Lung (tissue), 12 donors: ENCODE data around the gene HSD17B11. TPM values are rescaled to one million over a fixed set of nuclear protein-coding genes. Genes with fewer than 3 reads are reported as not detected.

Experiments used
- ATAC-seq: fragments of 200-7000 bp; cut with Tn5 transposase; one replicate; pipeline ENCODE4 v1.9.1; 2020; ENCODE audit warnings: moderate number of reproducible peaks; ENCODE audit not compliant: insufficient read depth, low FRiP score
- DNase-seq, 3 donors: peaks; one replicate each; pipeline ENCODE4 v3.0.0-alpha.2; 2013 to 2017
- H3K27ac ChIP-seq, 2 donors: one replicate each; pipeline ENCODE4 v1.5.1; 2013; ENCODE audit warnings: mild to moderate bottlenecking in 2 of 2, moderate library complexity in 2 of 2, control low read depth in 1 of 2, inconsistent platforms in 1 of 2, low read depth in 1 of 2, low read length in 1 of 2
- H3K27me3 ChIP-seq, 3 donors: one replicate each; pipeline ENCODE4 v1.5.1; 2013; ENCODE audit warnings: low read length in 2 of 3; ENCODE audit not compliant: control insufficient read depth in 3 of 3, insufficient read depth in 3 of 3
- H3K36me3 ChIP-seq, 4 donors: one replicate each; pipeline ENCODE4 v1.5.1; 2013; ENCODE audit warnings: low read length in 4 of 4, mild to moderate bottlenecking in 1 of 4, moderate library complexity in 1 of 4; ENCODE audit not compliant: control insufficient read depth in 4 of 4, insufficient read depth in 4 of 4
- H3K4me1 ChIP-seq, 5 donors: one replicate each; pipeline ENCODE4 v1.5.1; 2013; ENCODE audit warnings: low read length in 5 of 5, mild to moderate bottlenecking in 2 of 5, moderate library complexity in 1 of 5; ENCODE audit not compliant: control insufficient read depth in 5 of 5, insufficient read depth in 5 of 5
- H3K4me3 ChIP-seq: one replicate; pipeline ENCODE4 v1.5.1; 2013; ENCODE audit warnings: mild to moderate bottlenecking, control low read depth, moderate library complexity
- H3K9ac ChIP-seq, 2 donors: one replicate each; pipeline ENCODE4 v1.5.1; 2013; ENCODE audit warnings: low read length in 2 of 2, control low read depth in 1 of 2; ENCODE audit not compliant: insufficient read depth in 1 of 2
- H3K9me3 ChIP-seq, 4 donors: one replicate each; pipeline ENCODE4 v1.5.1; 2013; ENCODE audit warnings: low read length in 3 of 4, mild to moderate bottlenecking in 1 of 4, moderate library complexity in 1 of 4; ENCODE audit not compliant: control insufficient read depth in 4 of 4, insufficient read depth in 3 of 4
- CTCF ChIP-seq: IDR thresholded peaks from 2 replicates; pipeline ENCODE4 v1.5.1; 2012; ENCODE audit warnings: mild to moderate bottlenecking; ENCODE audit errors: control extremely low read depth, extremely low read depth
- WGBS, 2 donors: extraction: QIAGEN DNeasy Blood & Tissue Kit; methylation state at CpG; one replicate each; pipeline ENCODE4 v1.1.7; 2013; 5-methylcytosine and 5-hydroxymethylcytosine counted together
- polyA plus RNA-seq, 2 donors: library from polyadenylated mRNA; stranded (reverse); fragments of 200-250 nt; gene quantifications; one replicate each; pipeline ENCODE4 v1.2.1, GENCODE V29; 2013
- total RNA-seq, 2 donors: library from RNA; depleted of rRNA in 1 of 2; stranded (reverse); fragments of >200 nt in 1 of 2; gene quantifications; one replicate each; pipeline ENCODE4 v1.2.1, GENCODE V29; 2014 to 2021
- donor health status: control.
- donor health status: control.
- donor health status: Bipolar disorder and iron deficiency.
- donor health status: healthy.
- donor health status: DM: yes; HTN: yes; CAD: no.

The HSD17B11 gene
- total and polyA plus RNA-seq, 4 donors, result 43.0 to 109 (median 55.4) TPM

- Histone ChIP-seq H3K27ac (no peak overlapping the region), H3K9me3 (no peaks in the 10 kb centered on the region), H3K9ac (no peak overlapping the region), H3K27me3 (no peaks in the 10 kb centered on the region), H3K36me3 (no peaks in the 10 kb centered on the region), H3K4me3 (no peak overlapping the region), H3K4me1 (no peaks in the 10 kb centered on the region)
- 98% methylated on average over 3 of the region's 3 CpGs for WGBS, 2 donors
- TF ChIP-seq CTCF, result no peak
- no peak for DNase-seq
- no peak for ATAC-seq
Measured at GRCh38 chr4:87311684-87312083, 79.3 kb downstream of the HSD17B11 start.

GRCh38 chr4:87310691-87311335 lies 80.2 kb downstream of the HSD17B11 start:
- Histone ChIP-seq H3K9ac (no peak overlapping the region), H3K4me3 (no peak overlapping the region), H3K27me3 (no peaks in the 10 kb centered on the region), H3K27ac (no peak overlapping the region), H3K36me3 (no peaks in the 10 kb centered on the region), H3K9me3 (no peaks in the 10 kb centered on the region), H3K4me1 (no peaks in the 10 kb centered on the region)
- no peak for TF ChIP-seq CTCF
- DNase-seq, result no peak
- 75% methylated on average over 4 of the region's 4 CpGs for WGBS, 2 donors
- no peak for ATAC-seq

GRCh38 chr4:87309625-87310024 lies 81.4 kb downstream of the HSD17B11 start:
- no peak for TF ChIP-seq CTCF
- no peaks in the 10 kb centered on the region for H3K27me3 ChIP-seq
- no peaks in the 10 kb centered on the region for H3K4me1 ChIP-seq
- H3K27ac ChIP-seq, result no peak overlapping the region
- no peak for ATAC-seq
- 93 to 94% methylated on average over 2 of the region's 2 CpGs for WGBS, 2 donors
- no peaks in the 10 kb centered on the region for H3K9me3 ChIP-seq
- no peak overlapping the region for H3K4me3 ChIP-seq
- H3K9ac ChIP-seq, result no peak overlapping the region
- H3K36me3 ChIP-seq, result no peaks in the 10 kb centered on the region
- DNase-seq, result no peak

- no peak overlapping the region for H3K9ac ChIP-seq
- no peaks in the 10 kb centered on the region for H3K9me3 ChIP-seq
- ATAC-seq (no peak), DNase-seq (no peak)
- WGBS, 2 donors, result 100% methylated on average over 1 of the region's 1 CpG
- no peak for TF ChIP-seq CTCF
- no peaks in the 10 kb centered on the region for H3K27me3 ChIP-seq
- H3K36me3 ChIP-seq, result no peaks in the 10 kb centered on the region
- no peak overlapping the region for H3K4me3 ChIP-seq
- H3K4me1 ChIP-seq, result no peaks in the 10 kb centered on the region
- no peak overlapping the region for H3K27ac ChIP-seq
Measured at GRCh38 chr4:87306056-87306455, 84.9 kb downstream of the HSD17B11 start.
